GM12875 (cell line): ENCODE data around the gene ZSCAN25.

ENCODE experiments used
- H3K4me3 ChIP-seq: one replicate; pipeline ENCODE4 v1.5.1; 2011; ENCODE audit warnings: low read depth, low read length, control low read depth
- TF ChIP-seq, protein P1 (sequence below): IDR thresholded peaks from 2 replicates; pipeline ENCODE4 v1.5.1; 2011; ENCODE audit warnings: low read depth, mild to moderate bottlenecking, control low read depth, inconsistent platforms, low read length, moderate library complexity, borderline replicate concordance; ENCODE audit not compliant: insufficient read depth

Gene ZSCAN25

DNA sequence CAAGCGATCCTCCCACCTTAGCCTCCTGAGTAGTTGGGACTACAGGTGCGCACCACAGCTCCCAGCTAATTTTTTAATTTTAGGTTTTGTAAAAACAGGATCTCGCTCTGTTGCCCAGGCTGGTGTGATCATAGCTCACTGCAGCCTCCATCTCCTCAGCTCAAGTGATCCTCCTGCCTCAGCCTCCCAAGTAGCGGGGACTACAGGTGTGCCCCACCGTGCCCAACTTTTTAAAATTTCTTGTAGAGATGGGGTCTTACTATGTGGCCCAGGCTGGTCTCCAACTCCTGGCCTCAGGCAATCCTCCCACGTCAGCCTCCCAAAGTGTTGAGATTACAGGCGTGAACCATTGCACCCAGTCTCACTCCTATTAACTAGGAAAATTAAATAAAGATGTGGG is 11.2 kb upstream of the ZSCAN25 start:
- no peak overlapping the region for H3K4me3 ChIP-seq
- TF ChIP-seq, protein P1, sequence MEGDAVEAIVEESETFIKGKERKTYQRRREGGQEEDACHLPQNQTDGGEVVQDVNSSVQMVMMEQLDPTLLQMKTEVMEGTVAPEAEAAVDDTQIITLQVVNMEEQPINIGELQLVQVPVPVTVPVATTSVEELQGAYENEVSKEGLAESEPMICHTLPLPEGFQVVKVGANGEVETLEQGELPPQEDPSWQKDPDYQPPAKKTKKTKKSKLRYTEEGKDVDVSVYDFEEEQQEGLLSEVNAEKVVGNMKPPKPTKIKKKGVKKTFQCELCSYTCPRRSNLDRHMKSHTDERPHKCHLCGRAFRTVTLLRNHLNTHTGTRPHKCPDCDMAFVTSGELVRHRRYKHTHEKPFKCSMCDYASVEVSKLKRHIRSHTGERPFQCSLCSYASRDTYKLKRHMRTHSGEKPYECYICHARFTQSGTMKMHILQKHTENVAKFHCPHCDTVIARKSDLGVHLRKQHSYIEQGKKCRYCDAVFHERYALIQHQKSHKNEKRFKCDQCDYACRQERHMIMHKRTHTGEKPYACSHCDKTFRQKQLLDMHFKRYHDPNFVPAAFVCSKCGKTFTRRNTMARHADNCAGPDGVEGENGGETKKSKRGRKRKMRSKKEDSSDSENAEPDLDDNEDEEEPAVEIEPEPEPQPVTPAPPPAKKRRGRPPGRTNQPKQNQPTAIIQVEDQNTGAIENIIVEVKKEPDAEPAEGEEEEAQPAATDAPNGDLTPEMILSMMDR, result no peak

DNA sequence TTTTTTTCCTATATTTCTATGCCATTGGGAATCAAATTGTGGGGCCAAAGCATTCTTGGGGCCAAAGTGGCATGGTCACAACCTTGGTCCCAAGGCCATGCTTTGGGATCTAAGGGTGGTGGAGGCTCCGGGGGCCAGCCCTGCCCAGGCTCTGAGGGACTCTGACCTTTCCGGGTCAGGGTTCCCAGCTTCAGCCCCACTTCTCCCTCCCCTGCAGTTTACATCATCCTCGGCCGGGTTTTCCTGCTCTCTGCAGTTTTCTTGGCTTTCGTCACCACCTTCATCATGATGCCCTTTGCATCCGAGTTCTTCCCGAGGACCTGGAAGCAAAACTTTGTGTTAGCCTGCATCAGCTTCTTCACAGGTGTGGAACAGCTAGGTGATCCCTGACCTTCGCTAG is 10.2 kb upstream of the ZSCAN25 start:
- H3K4me3 ChIP-seq, result no peak overlapping the region
- TF ChIP-seq, protein P1, result no peak

DNA sequence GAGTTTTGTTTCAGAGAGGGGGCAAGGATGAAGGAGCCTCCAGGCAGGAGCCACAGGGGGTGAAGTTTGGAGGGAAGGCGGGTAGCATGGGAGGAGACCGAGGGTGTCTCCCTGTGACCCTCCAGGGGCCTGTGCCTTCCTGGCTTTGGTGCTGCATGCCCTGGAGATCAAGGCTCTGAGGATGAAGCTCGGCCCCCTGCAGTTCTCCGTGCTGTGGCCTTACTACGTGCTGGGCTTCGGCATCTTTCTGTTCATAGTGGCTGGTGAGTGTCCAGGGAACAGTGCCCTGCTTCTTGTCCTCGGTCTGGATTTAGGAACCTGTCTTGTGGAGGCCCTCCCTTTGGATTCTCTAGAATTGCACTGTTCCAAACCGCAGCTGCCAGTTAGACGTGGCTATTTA is 9.2 kb upstream of the ZSCAN25 start:
- no peak overlapping the region for H3K4me3 ChIP-seq
- TF ChIP-seq, protein P1, result no peak

DNA sequence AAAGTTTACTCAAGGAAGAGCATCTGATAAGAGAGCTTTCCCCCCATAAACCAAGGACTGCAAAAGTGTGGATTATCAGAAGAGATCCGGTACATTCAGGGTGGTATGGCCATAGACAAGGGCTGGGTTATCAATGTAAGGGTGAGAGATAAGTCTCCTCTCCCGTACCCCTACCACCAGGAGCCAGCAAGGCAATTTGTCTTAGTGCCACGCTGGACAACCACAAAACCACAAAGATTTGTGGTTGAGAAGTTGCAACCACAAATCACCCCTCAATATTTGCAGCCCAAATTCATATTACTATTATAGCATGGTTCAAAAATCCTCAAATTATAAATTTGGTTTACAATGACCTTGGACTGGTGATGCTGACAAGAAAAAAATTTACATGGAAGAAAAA is 2.3 kb upstream of the ZSCAN25 start:
- TF ChIP-seq, protein P1, result no peak
- H3K4me3 ChIP-seq, result no peak overlapping the region

DNA sequence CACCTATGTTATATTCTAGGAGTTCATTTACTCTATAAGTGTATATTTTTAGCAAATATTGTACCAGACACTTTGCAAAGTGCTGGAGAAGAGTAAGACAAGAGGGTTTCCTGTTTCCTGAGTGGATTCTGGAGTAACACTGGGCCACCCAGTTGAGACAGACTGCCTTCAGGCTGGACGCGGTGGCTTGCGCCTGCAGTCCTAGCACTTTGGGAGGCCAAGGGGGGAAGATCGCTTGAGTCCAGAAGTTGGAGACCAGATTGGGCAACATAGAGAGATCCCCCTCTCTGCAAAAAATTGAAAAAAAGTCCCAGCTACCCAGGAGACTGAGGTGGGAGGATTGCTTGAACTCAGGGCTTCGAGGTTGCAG is 772 bp upstream of the ZSCAN25 start:
- TF ChIP-seq, protein P1, result no peak
- H3K4me3 ChIP-seq, result peak overlapping the region; percentile 87

DNA sequence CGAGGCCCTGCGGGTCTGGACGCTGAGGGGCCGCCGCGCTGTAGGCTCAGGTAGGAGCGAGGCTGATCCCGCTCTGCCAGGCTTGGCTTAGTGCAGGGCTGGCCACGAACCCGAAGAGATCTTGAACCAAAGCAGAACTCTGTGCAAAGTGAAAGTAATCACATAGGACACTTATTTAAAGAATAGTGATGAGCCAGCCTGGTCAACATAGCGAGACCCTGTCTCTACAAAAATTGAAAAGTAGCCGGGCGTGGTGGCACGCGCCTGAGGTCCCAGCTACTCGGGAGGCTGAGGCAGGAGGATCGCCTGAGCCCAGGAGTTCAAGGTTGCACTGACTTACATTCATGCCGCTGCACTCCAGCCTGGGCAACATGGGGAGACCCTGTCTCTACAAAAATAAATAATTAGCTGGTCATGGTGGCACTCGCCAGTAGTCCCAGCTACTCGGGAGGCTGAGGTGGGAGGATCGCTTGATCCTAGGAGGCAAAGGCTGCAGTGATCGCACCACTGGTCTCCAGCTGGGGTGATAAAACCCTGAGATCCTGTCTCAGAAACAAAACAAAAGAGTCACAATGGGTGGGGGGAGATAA is 541 bp downstream of the ZSCAN25 start:
- TF ChIP-seq, protein P1, result no peak

DNA sequence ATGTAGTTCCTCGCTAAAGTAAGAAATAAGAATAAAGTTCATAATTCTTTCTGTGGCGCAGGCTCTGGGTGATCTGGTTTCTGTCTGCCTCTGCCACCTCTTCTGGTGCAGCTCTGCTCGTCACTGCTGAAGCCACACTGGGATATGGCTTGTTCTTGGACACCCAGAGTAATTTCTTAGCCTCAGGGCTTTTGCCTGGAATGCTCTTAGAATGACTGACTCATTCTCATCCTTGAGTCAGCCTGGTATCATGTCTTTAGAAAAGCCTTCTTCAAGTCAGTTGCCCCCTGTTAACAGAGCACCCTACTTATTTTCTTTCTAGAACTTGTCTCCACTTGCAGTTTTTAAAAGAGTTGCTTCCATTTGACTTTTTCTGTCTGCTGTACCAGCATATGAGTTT is 2.0 kb downstream of the ZSCAN25 start:
- H3K4me3 ChIP-seq, result no peak overlapping the region
- TF ChIP-seq, protein P1, result no peak

More for the DNA sequence above, 541 bp downstream of the ZSCAN25 start:
- H3K4me3 ChIP-seq, result peak overlapping the region; percentile 87
